Measurements from ENCODE around the gene ANKS1A.

GRCh38 chr6:35082733-35083403 lies 193.8 kb downstream of the ANKS1A start:
- TF ChIP-seq CTCF (IDR thresholded peaks at IDR 0.05) (no peak), POLR2A (IDR thresholded peaks at IDR 0.05) (no peak)
